ENCODE data around the gene NOD1.

NOD1 gene

GRCh38 chr7:30436518-30436917 lies 42.1 kb downstream of the NOD1 start:
- ATAC-seq (ENCODE audit: insufficient read depth, low read depth) (no peak), DNase-seq (no peak)
- H3K36me3 ChIP-seq (ENCODE audit: insufficient read depth, low read length): peaks cover 66% of the 10 kb centered on the region
- H3K9ac ChIP-seq (ENCODE audit: low read depth, low read length): no peak overlapping the region
- H4K20me1 ChIP-seq (ENCODE audit: insufficient read depth, low read length): no peaks in the 10 kb centered on the region
- no peak overlapping the region for H3K4me3 ChIP-seq (ENCODE audit: low read depth in 1 of 2, low read length in 2 of 2)
- H3K27ac ChIP-seq (ENCODE audit: low read length): no peak overlapping the region
- H3K79me2 ChIP-seq (ENCODE audit: insufficient read depth, low read length): no peaks in the 10 kb centered on the region
- H3K4me2 ChIP-seq (ENCODE audit: insufficient read depth, low read length): no peak overlapping the region
- no peak for TF ChIP-seq EZH2 (IDR thresholded peaks at IDR 0.05; ENCODE audit: borderline replicate concordance, low read depth, low read length, severe bottlenecking)
- TF ChIP-seq CTCF (IDR thresholded peaks at IDR 0.05; ENCODE audit: borderline replicate concordance, extremely low read depth, low read length, poor library complexity, severe bottlenecking): no peak
- H2AFZ ChIP-seq (ENCODE audit: low read depth, low read length): no peak overlapping the region
- H3K9me3 ChIP-seq (ENCODE audit: insufficient read depth, low read length, severe bottlenecking): no peaks in the 10 kb centered on the region
- H3K4me1 ChIP-seq (ENCODE audit: insufficient read depth, low read length): no peaks in the 10 kb centered on the region
- no peaks in the 10 kb centered on the region for H3K27me3 ChIP-seq (ENCODE audit: insufficient read depth, low read length, poor library complexity)

- H3K4me1 ChIP-seq (ENCODE audit: insufficient read depth, low read length): no peaks in the 10 kb centered on the region
- H2AFZ ChIP-seq (ENCODE audit: low read depth, low read length): no peak overlapping the region
These were observed 42.5 kb downstream of the NOD1 start for GRCh38 chr7:30436046-30436445.

GRCh38 chr7:30434140-30434799 lies 44.3 kb downstream of the NOD1 start:
- H4K20me1 ChIP-seq (ENCODE audit: insufficient read depth, low read length): no peaks in the 10 kb centered on the region
- H3K36me3 ChIP-seq (ENCODE audit: insufficient read depth, low read length): peaks cover 82% of the 10 kb centered on the region
- H3K27ac ChIP-seq (ENCODE audit: low read length): no peak overlapping the region
- H3K27me3 ChIP-seq (ENCODE audit: insufficient read depth, low read length, poor library complexity): no peaks in the 10 kb centered on the region
- H3K4me1 ChIP-seq (ENCODE audit: insufficient read depth, low read length): no peaks in the 10 kb centered on the region
- H3K4me3 ChIP-seq (ENCODE audit: low read depth in 1 of 2, low read length in 2 of 2): no peak overlapping the region
- H3K9me3 ChIP-seq (ENCODE audit: insufficient read depth, low read length, severe bottlenecking): no peaks in the 10 kb centered on the region
- H3K79me2 ChIP-seq (ENCODE audit: insufficient read depth, low read length): no peaks in the 10 kb centered on the region
- H2AFZ ChIP-seq (ENCODE audit: low read depth, low read length): no peak overlapping the region
- H3K4me2 ChIP-seq (ENCODE audit: insufficient read depth, low read length): no peak overlapping the region
- DNase-seq (no peak), ATAC-seq (ENCODE audit: insufficient read depth, low read depth) (no peak)
- TF ChIP-seq CTCF (IDR thresholded peaks at IDR 0.05; ENCODE audit: borderline replicate concordance, extremely low read depth, low read length, poor library complexity, severe bottlenecking): no peak
- TF ChIP-seq EZH2 (IDR thresholded peaks at IDR 0.05; ENCODE audit: borderline replicate concordance, low read depth, low read length, severe bottlenecking): no peak
- no peak overlapping the region for H3K9ac ChIP-seq (ENCODE audit: low read depth, low read length)

More at GRCh38 chr7:30436046-30436445, 42.5 kb downstream of the NOD1 start:
- H3K36me3 ChIP-seq (ENCODE audit: insufficient read depth, low read length): peaks cover 68% of the 10 kb centered on the region
- H3K27ac ChIP-seq (ENCODE audit: low read length): no peak overlapping the region
- H3K4me3 ChIP-seq (ENCODE audit: low read depth in 1 of 2, low read length in 2 of 2): no peak overlapping the region
- H3K79me2 ChIP-seq (ENCODE audit: insufficient read depth, low read length): no peaks in the 10 kb centered on the region
- H3K9me3 ChIP-seq (ENCODE audit: insufficient read depth, low read length, severe bottlenecking): no peaks in the 10 kb centered on the region
- H3K27me3 ChIP-seq (ENCODE audit: insufficient read depth, low read length, poor library complexity): no peaks in the 10 kb centered on the region
- H3K9ac ChIP-seq (ENCODE audit: low read depth, low read length): no peak overlapping the region
- no peak overlapping the region for H3K4me2 ChIP-seq (ENCODE audit: insufficient read depth, low read length)
- ATAC-seq (ENCODE audit: insufficient read depth, low read depth) (no peak), DNase-seq (no peak)
- no peaks in the 10 kb centered on the region for H4K20me1 ChIP-seq (ENCODE audit: insufficient read depth, low read length)
- TF ChIP-seq EZH2 (IDR thresholded peaks at IDR 0.05; ENCODE audit: borderline replicate concordance, low read depth, low read length, severe bottlenecking): no peak
- TF ChIP-seq CTCF (IDR thresholded peaks at IDR 0.05; ENCODE audit: borderline replicate concordance, extremely low read depth, low read length, poor library complexity, severe bottlenecking): no peak
